Adrenal gland (tissue), 12 donors: Measurements from ENCODE around the gene EFCAB8. TPM values are rescaled to one million over a fixed set of nuclear protein-coding genes. Genes with fewer than 3 reads are reported as not detected.

ENCODE experiments used
- DNase-seq, 7 donors: peaks; one replicate each; pipeline ENCODE4 v3.0.0-alpha.2; 2019 to 2020
- H3K27ac ChIP-seq, 5 donors: fragments of 200-600 bp; sonication (generic) in 4 of 5; 1 replicate in 3 of 5; 2 replicates in 2 of 5; pipeline versions ENCODE4 v1.5.1 to v1.8.0; 2016 to 2020; ENCODE audit warnings: mild to moderate bottlenecking in 1 of 5
- H3K27me3 ChIP-seq: fragments of 200-600 bp; 2 replicates; pipeline ENCODE4 v1.8.0; 2021
- H3K36me3 ChIP-seq, 2 donors: fragments of 200-600 bp; replicated peaks in 1 of 2; 1 replicate in 1 of 2; 2 replicates in 1 of 2; pipeline versions ENCODE4 v1.5.1 to v1.8.0; 2018 to 2022
- H3K4me1 ChIP-seq, 2 donors: fragments of 200-600 bp; replicated peaks in 1 of 2; 1 replicate in 1 of 2; 2 replicates in 1 of 2; pipeline versions ENCODE4 v1.5.1 to v1.8.0; 2018 to 2021
- H3K4me3 ChIP-seq, 4 donors: fragments of 200-600 bp; sonication (generic) in 3 of 4; one replicate each; pipeline ENCODE4 v1.5.1; 2016 to 2018
- H3K9me3 ChIP-seq, 3 donors: fragments of 200-600 bp; sonication (generic) in 1 of 3; replicated peaks in 1 of 3; 1 replicate in 2 of 3; 2 replicates in 1 of 3; pipeline versions ENCODE4 v1.5.1 to v1.8.0; 2016 to 2021
- POLR2A ChIP-seq, 2 donors: fragments of 450-650 bp; IDR thresholded peaks; one replicate each; pipeline ENCODE4 v1.6.1; 2017; ENCODE audit warnings: antibody characterized with exemption in 2 of 2, mild to moderate bottlenecking in 2 of 2, moderate library complexity in 1 of 2
- WGBS, 4 donors: extraction: QIAGEN DNeasy Blood & Tissue Kit in 2 of 4; methylation state at CpG; one replicate each; pipeline versions ENCODE4 v1.1.5 to v1.1.7; 2013 to 2017; 5-methylcytosine and 5-hydroxymethylcytosine counted together
- intact Hi-C, 2 donors: fragments of 100-400 bp; cut with DNase I; formaldehyde crosslinking; loops; one replicate each; pipeline versions ENCODE4 v1.14.1 to v1.15.0; 2022 to 2023
- polyA plus RNA-seq, 3 donors: library from polyadenylated mRNA; stranded (reverse); fragments of 200-250 nt in 2 of 3; fragments of 350-450 nt in 1 of 3; fragmentation: Illumina TruSeq in 1 of 3; extraction: RNeasy Lipid Tissue Mini Kit (QIAGEN cat#74804) in 1 of 3; gene quantifications; one replicate each; pipeline ENCODE4 v1.2.3, GENCODE V29; 2013 to 2014
- total RNA-seq, 9 donors: library from RNA; depleted of rRNA in 4 of 9; stranded (reverse); fragments of >200 nt in 4 of 9; fragments of 120-200 nt in 1 of 9; fragmentation: NEBNext Ultra II Directional in 1 of 9; extraction: Animal tissue kit (Norgen Biotek cat#: 25700) in 1 of 9; gene quantifications; one replicate each; pipeline versions ENCODE4 v1.1.0 to v1.2.4, GENCODE V29; 2013 to 2023
- TF ChIP-seq, protein P1 (sequence below), 6 experiments: fragments of 450-650 bp in 4 of 6; fragments of 200-600 bp in 2 of 6; sonication (generic) in 1 of 6; IDR thresholded peaks; 1 replicate in 5 of 6; 2 replicates in 1 of 6; pipeline versions ENCODE4 v1.5.1 to v1.8.0; 2016 to 2021; ENCODE audit warnings: antibody characterized with exemption in 6 of 6, mild to moderate bottlenecking in 2 of 6, moderate library complexity in 1 of 6
- donor health status: healthy with polysubstance abuse.
- donor health status: Bipolar disorder and iron deficiency.
- donor health status: DM: yes; HTN: yes; CAD: no.
- donor health status: DM: no; HTN: no; CAD: no.
- donor health status: DM: no; HTN: no; CAD: no.
- donor health status: DM: yes; HTN: yes; CAD: no.

Gene EFCAB8
- total and polyA plus RNA-seq, 12 donors = 0.03 to 0.40 (median 0.06) TPM; not detected in 8

DNA sequence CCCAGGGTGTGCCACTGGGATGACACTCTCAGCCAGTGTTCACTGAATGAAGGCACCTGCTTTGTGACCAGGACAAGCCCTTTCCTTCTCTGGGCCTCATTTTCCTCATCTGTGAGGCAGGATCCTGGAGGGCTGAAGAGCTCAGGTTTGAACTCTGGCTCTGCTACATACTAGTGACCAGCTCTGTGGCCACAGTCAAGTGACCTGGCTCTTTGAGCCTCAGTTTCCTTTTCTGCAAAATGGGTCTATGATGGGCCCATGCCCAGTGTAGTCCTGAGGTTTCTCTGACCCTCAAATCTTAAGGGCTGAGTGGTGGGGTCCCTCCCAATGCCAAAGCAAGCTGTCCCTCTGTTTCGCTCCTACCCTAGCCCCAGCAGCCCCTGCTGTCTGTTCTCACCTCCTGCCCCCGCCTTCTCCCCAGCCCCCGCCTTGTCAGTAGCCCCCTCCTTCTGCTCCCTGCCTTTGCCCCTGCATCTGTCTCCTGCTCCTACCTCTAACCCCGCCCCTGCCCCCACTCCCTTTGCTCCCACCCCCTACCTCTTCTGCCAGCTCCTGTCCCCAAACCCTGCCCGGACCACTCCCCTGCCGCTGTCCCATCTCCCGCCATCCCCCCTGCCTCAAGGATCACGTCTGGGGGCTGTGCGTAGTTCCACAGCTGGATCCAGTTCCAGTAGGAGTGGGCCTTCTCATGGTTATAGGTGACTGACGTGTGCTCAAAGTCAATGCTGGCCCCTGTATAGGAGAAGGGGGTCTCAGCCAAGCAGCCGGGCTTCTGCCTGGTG lies 128.5 kb downstream of the EFCAB8 start:
- no peak for TF ChIP-seq POLR2A (IDR thresholded peaks at IDR 0.05)
- TF ChIP-seq, protein P1, sequence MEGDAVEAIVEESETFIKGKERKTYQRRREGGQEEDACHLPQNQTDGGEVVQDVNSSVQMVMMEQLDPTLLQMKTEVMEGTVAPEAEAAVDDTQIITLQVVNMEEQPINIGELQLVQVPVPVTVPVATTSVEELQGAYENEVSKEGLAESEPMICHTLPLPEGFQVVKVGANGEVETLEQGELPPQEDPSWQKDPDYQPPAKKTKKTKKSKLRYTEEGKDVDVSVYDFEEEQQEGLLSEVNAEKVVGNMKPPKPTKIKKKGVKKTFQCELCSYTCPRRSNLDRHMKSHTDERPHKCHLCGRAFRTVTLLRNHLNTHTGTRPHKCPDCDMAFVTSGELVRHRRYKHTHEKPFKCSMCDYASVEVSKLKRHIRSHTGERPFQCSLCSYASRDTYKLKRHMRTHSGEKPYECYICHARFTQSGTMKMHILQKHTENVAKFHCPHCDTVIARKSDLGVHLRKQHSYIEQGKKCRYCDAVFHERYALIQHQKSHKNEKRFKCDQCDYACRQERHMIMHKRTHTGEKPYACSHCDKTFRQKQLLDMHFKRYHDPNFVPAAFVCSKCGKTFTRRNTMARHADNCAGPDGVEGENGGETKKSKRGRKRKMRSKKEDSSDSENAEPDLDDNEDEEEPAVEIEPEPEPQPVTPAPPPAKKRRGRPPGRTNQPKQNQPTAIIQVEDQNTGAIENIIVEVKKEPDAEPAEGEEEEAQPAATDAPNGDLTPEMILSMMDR (IDR thresholded peaks at IDR 0.05) = no peak
- WGBS, 4 donors = 71 to 85% (median 83%) methylated on average over 10 to 11 of the region's 11 CpGs
- DNase-seq = no peak

DNA sequence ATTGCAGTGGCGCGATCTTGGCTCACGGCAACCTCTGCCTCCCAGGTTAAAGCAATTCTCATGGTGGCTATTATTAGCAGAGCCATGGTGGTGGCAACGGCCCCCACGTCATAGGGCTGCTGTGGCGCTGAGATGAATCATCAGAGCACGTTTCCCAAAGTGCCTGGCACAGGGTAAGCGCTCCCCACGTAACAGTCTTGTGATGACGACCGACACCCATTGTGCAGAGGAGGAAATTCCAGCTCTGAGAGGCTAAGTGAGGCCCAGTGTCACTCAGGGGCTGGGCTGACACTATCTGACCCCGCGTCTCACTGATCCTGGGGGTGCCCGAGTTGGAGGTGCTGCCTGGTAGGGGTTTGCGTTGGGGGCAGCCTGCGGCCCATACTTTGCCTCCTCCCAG lies 129.3 kb downstream of the EFCAB8 start:
- Histone ChIP-seq H3K9me3 (no peaks in the 10 kb centered on the region), H3K4me3 (no peak overlapping the region), H3K36me3 (no peaks in the 10 kb centered on the region), H3K27me3 (no peaks in the 10 kb centered on the region), H3K4me1 (no peaks in the 10 kb centered on the region), H3K27ac (no peak overlapping the region)
- TF ChIP-seq POLR2A (IDR thresholded peaks at IDR 0.05) = no peak
- TF ChIP-seq, protein P1 (IDR thresholded peaks at IDR 0.05) = no peak
- WGBS, 4 donors = 73 to 84% (median 81%) methylated on average over 8 to 16 of the region's 16 CpGs
- intact Hi-C loops = no loop called here
- DNase-seq = no peak

More for the DNA sequence above, 128.5 kb downstream of the EFCAB8 start:
- no peaks in the 10 kb centered on the region for H3K27me3 ChIP-seq
- H3K36me3 ChIP-seq = no peaks in the 10 kb centered on the region
- H3K27ac ChIP-seq = no peak overlapping the region
- H3K4me3 ChIP-seq = no peak overlapping the region
- intact Hi-C loops = no loop called here
- H3K9me3 ChIP-seq = no peaks in the 10 kb centered on the region
- H3K4me1 ChIP-seq = no peaks in the 10 kb centered on the region

DNA sequence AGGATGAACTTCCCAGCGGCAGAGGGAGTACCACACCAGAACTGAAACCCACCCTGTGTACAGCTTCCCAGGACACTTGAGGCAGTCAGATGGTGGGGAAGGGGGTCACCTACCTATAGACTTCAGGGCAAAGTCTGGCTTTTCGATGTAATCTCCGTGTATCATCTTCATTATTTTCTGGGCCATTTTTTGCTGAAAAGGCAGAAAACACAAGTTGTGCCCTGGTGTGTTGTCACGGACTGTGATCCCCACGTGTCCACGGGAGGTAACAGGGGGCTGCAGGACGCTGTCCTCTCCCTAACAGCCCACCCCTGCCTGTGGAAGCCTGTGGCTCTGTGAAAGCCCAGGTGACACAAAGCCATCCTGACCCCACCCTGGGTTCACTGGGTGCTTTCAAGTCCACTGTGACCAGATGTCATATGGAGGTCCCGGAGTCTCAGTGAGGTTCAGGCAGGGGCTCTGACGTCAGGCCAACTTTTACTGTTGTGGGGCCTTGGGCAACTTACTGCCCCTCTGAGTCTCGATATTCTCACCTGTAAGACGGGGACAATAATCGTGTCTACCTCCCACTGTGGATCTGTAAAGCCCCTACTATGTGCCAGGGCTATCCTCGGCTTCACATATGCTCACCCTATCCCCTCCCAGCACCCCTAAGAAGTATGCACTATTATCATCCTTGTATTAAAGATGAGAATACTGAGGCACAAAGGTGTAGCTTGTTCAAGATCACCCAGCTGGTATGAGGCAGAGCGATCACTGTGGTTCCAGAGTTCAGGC lies 131.0 kb downstream of the EFCAB8 start:
- Histone ChIP-seq H3K4me3 (no peak overlapping the region), H3K9me3 (no peaks in the 10 kb centered on the region), H3K36me3 (no peaks in the 10 kb centered on the region), H3K4me1 (no peaks in the 10 kb centered on the region), H3K27ac (no peak overlapping the region), H3K27me3 (no peaks in the 10 kb centered on the region)
- TF ChIP-seq, protein P1 (IDR thresholded peaks at IDR 0.05) = no peak
- TF ChIP-seq POLR2A (IDR thresholded peaks at IDR 0.05) = no peak
- intact Hi-C loops = no loop called here
- DNase-seq = no peak
- WGBS, 4 donors = 81 to 86% (median 83%) methylated on average over 13 to 14 of the region's 14 CpGs

GRCh38 chr20:32990426-32990825 lies 131.7 kb downstream of the EFCAB8 start:
- intact Hi-C loops = no loop called here
- no peaks in the 10 kb centered on the region for H3K36me3 ChIP-seq
- H3K27me3 ChIP-seq = no peaks in the 10 kb centered on the region
- no peak for TF ChIP-seq POLR2A (IDR thresholded peaks at IDR 0.05)
- TF ChIP-seq, protein P1 (IDR thresholded peaks at IDR 0.05) = no peak
- no peak for DNase-seq
- H3K4me3 ChIP-seq = no peak overlapping the region
- H3K27ac ChIP-seq = no peak overlapping the region
- 59 to 68% (median 65%) methylated on average over 3 of the region's 3 CpGs for WGBS, 4 donors
- no peaks in the 10 kb centered on the region for H3K4me1 ChIP-seq
- no peaks in the 10 kb centered on the region for H3K9me3 ChIP-seq
